HCT116 (cell line): ENCODE data around the gene IGFN1. TPM values are rescaled to one million over a fixed set of nuclear protein-coding genes. Genes with fewer than 3 reads are reported as not detected.

Source experiments
- ATAC-seq: fragments of 200-7000 bp; cut with Tn5 transposase; 2 replicates; pipeline ENCODE4 v1.9.1; 2020; ENCODE audit warnings: mild to moderate bottlenecking, moderate library complexity
- BruUV-seq: library from RNA; stranded (reverse); fragments of 400-500 nt; replicated peaks from 2 replicates; lab custom pipeline; 2021; lab: Mats Ljungman, UMichigan
- CTCF ChIA-PET: fragments of 300-600 bp; sonication (Branson Sonifier 250); formaldehyde crosslinking; loops from one replicate; lab custom pipeline; 2021; ENCODE audit warnings: antibody characterized with exemption; lab: Charles Lee
- POLR2A ChIA-PET: fragments of 300-600, 350-600 bp; sonication (Branson Sonifier 250); formaldehyde crosslinking; loops from one replicate; lab custom pipeline; 2021; ENCODE audit warnings: antibody characterized with exemption; lab: Charles Lee
- RAD21 ChIA-PET, 2 experiments: fragments of 300-600 bp; sonication (Branson Sonifier 250); formaldehyde crosslinking; loops; one replicate each; lab custom pipeline; 2023; ENCODE audit warnings: low total read pairs in 2 of 2; ENCODE audit not compliant: uncharacterized antibody in 2 of 2, unreplicated experiment in 2 of 2, low non-redundant PET in 1 of 2; lab: Charles Lee
- DNase-seq: peaks from one replicate; pipeline ENCODE4 v3.0.0-alpha.2; 2010; ENCODE audit warnings: low read depth, low spot score
- H2AFZ ChIP-seq: fragments of 200-600 bp; shearing (Covaris generic), sonication (generic); 2 replicates; pipeline ENCODE4 v1.6.1; 2017; ENCODE audit warnings: low read depth, mixed run types, mixed read lengths, antibody characterized with exemption, low read length; ENCODE audit not compliant: poor library complexity, severe bottlenecking
- H3K27ac ChIP-seq: 2 replicates; pipeline ENCODE4 v1.5.1; 2012; ENCODE audit warnings: low read depth, low read length
- H3K27me3 ChIP-seq: fragments of 200-600 bp; sonication (generic); 2 replicates; pipeline ENCODE4 v1.6.1; 2016; ENCODE audit warnings: mixed run types, low read length, mixed read lengths; ENCODE audit not compliant: insufficient read depth
- H3K36me3 ChIP-seq, 2 experiments: fragments of 200-500 bp in 1 of 2; fragments of 200-600 bp in 1 of 2; sonication (Bioruptor generic) in 1 of 2; sonication (generic) in 1 of 2; 2 replicates each; pipeline versions ENCODE4 v1.5.1 to v1.6.1; 2014 to 2016; ENCODE audit warnings: low read length in 2 of 2, inconsistent platforms in 1 of 2, mixed read lengths in 1 of 2, mixed run types in 1 of 2; ENCODE audit not compliant: insufficient read depth in 2 of 2, control insufficient read depth in 1 of 2
- H3K4me1 ChIP-seq, 2 experiments: fragments of 200-600 bp in 1 of 2; sonication (generic) in 1 of 2; 2 replicates each; pipeline versions ENCODE4 v1.5.1 to v1.6.1; 2012 to 2017; ENCODE audit warnings: low read length in 2 of 2, inconsistent platforms in 1 of 2, mild to moderate bottlenecking in 1 of 2, mixed read lengths in 1 of 2, mixed run types in 1 of 2, moderate library complexity in 1 of 2; ENCODE audit not compliant: insufficient read depth in 2 of 2, control insufficient read depth in 1 of 2
- H3K4me2 ChIP-seq: fragments of 200-600 bp; sonication (generic); 2 replicates; pipeline ENCODE4 v1.6.1; 2017; ENCODE audit warnings: mixed run types, low read length, mixed read lengths
- H3K4me3 ChIP-seq, 2 experiments: fragments of 200-600 bp in 1 of 2; sonication (generic) in 1 of 2; replicated peaks in 1 of 2; 2 replicates each; pipeline ENCODE4 v1.5.1; 2011 to 2016; ENCODE audit warnings: low read length in 2 of 2, control low read depth in 1 of 2, low read depth in 1 of 2, mild to moderate bottlenecking in 1 of 2, mixed read lengths in 1 of 2, mixed run types in 1 of 2
- H3K79me2 ChIP-seq: fragments of 200-600 bp; sonication (generic); 2 replicates; pipeline ENCODE4 v1.6.1; 2017; ENCODE audit warnings: mild to moderate bottlenecking, mixed run types, low read length, moderate library complexity, mixed read lengths; ENCODE audit not compliant: insufficient read depth
- H3K9ac ChIP-seq: fragments of 200-600 bp; sonication (generic); 2 replicates; pipeline ENCODE4 v1.6.1; 2016; ENCODE audit warnings: low read length, mixed read lengths
- H3K9me2 ChIP-seq: fragments of 200-600 bp; sonication (generic), shearing (Covaris generic); 2 replicates; pipeline ENCODE4 v1.6.1; 2017; ENCODE audit warnings: mixed run types, mild to moderate bottlenecking, moderate library complexity; ENCODE audit not compliant: insufficient read depth
- H3K9me3 ChIP-seq, 2 experiments: fragments of 200-500 bp in 1 of 2; fragments of 200-600 bp in 1 of 2; sonication (Bioruptor generic) in 1 of 2; sonication (generic) in 1 of 2; 2 replicates each; pipeline ENCODE4 v1.6.1; 2014 to 2017; ENCODE audit warnings: low read length in 2 of 2, mixed read lengths in 2 of 2, inconsistent platforms in 1 of 2, low read depth in 1 of 2, mild to moderate bottlenecking in 1 of 2, mixed run types in 1 of 2, moderate library complexity in 1 of 2; ENCODE audit not compliant: control insufficient read depth in 1 of 2, insufficient read depth in 1 of 2
- H4K20me1 ChIP-seq: fragments of 200-600 bp; sonication (generic), shearing (Covaris generic); 2 replicates; pipeline ENCODE4 v1.6.1; 2017; ENCODE audit warnings: mixed run types, mild to moderate bottlenecking, moderate library complexity; ENCODE audit not compliant: insufficient read depth
- CEBPB ChIP-seq: IDR thresholded peaks from 2 replicates; pipeline ENCODE4 v1.6.1; 2012; ENCODE audit warnings: low read depth
- EGR1 ChIP-seq: IDR thresholded peaks from 2 replicates; pipeline ENCODE4 v1.6.1; 2012; ENCODE audit warnings: low read depth
- EZH2 ChIP-seq: fragments of 200-600 bp; sonication (generic); IDR thresholded peaks from 2 replicates; pipeline ENCODE4 v1.6.1; 2017; ENCODE audit warnings: antibody characterized with exemption, mixed run types
- JUND ChIP-seq: IDR thresholded peaks from 2 replicates; pipeline ENCODE4 v1.6.1; 2012
- POLR2A ChIP-seq: IDR thresholded peaks from 2 replicates; pipeline ENCODE4 v1.7.0; 2011; ENCODE audit warnings: borderline replicate concordance; ENCODE audit not compliant: insufficient read depth, insufficient read length; ENCODE audit errors: extremely low read depth
- POLR2AphosphoS5 ChIP-seq: IDR thresholded peaks from 2 replicates; pipeline ENCODE4 v1.6.1; 2011; ENCODE audit warnings: mild to moderate bottlenecking, low read depth, low read length, moderate library complexity
- RAD21 ChIP-seq: IDR thresholded peaks from 2 replicates; pipeline ENCODE4 v1.6.1; 2012; ENCODE audit warnings: low read depth, mild to moderate bottlenecking
- REST ChIP-seq: IDR thresholded peaks from 2 replicates; pipeline ENCODE4 v1.6.1; 2012; ENCODE audit warnings: low read depth
- SP1 ChIP-seq: IDR thresholded peaks from 2 replicates; pipeline ENCODE4 v1.6.1; 2012; ENCODE audit warnings: low read depth
- SRF ChIP-seq: IDR thresholded peaks from 2 replicates; pipeline ENCODE4 v1.6.1; 2012; ENCODE audit warnings: low read depth
- TCF7L2 ChIP-seq: IDR thresholded peaks from 2 replicates; pipeline ENCODE4 v1.7.0; 2011; ENCODE audit warnings: borderline replicate concordance, inconsistent platforms; ENCODE audit not compliant: insufficient read depth, insufficient read length; ENCODE audit errors: extremely low read depth
- ZFX ChIP-seq: fragments of 450-650 bp; IDR thresholded peaks from 2 replicates; pipeline ENCODE4 v1.6.1; 2017
- ZNF274 ChIP-seq: fragments of 200-500 bp; sonication (Bioruptor generic); IDR thresholded peaks from 2 replicates; pipeline ENCODE4 v1.6.1; 2014; ENCODE audit warnings: mild to moderate bottlenecking, low read depth, low read length, inconsistent platforms
- intact Hi-C: fragments of 100-400 bp; cut with micrococcal nuclease; formaldehyde crosslinking; loops from 2 replicates; pipeline ENCODE4 v1.10.0; 2022
- total RNA-seq: library from RNA; stranded (reverse); gene quantifications from one replicate; pipeline ENCODE4 v1.2.1, GENCODE V29; 2021; ENCODE audit not compliant: unreplicated experiment
- TF ChIP-seq, protein P1 (sequence below): IDR thresholded peaks from 2 replicates; pipeline ENCODE4 v1.6.1; 2012
- TF ChIP-seq, protein P2 (sequence below): IDR thresholded peaks from 2 replicates; pipeline ENCODE4 v1.6.1; 2011; ENCODE audit warnings: mild to moderate bottlenecking, low read length, moderate library complexity; ENCODE audit not compliant: insufficient replicate concordance; ENCODE audit errors: extremely low read depth
- TF ChIP-seq, protein P3 (sequence below): IDR thresholded peaks from 2 replicates; pipeline ENCODE4 v1.6.1; 2012

The IGFN1 gene
- total RNA-seq, 1 experiment from 2014 or later: not detected

- BruUV-seq: no TSS peak
- DNase-seq (no peak), ATAC-seq (no peak)
- ChIA-PET POLR2A (no interaction called here), RAD21 (no interaction called here), CTCF (no interaction called here)
- peaks cover 16% of the 10 kb centered on the region for H3K27me3 ChIP-seq
- H3K9ac ChIP-seq: no peak overlapping the region
- no peaks in the 10 kb centered on the region for H3K4me1 ChIP-seq
- H3K36me3 ChIP-seq: no peaks in the 10 kb centered on the region
- H3K4me3 ChIP-seq: no peak overlapping the region
- no peaks in the 10 kb centered on the region for H3K9me2 ChIP-seq
- no peaks in the 10 kb centered on the region for H3K9me3 ChIP-seq
- no peak overlapping the region for H3K27ac ChIP-seq
- intact Hi-C loops: no loop called here
- no peaks in the 10 kb centered on the region for H4K20me1 ChIP-seq
- H2AFZ ChIP-seq: no peak overlapping the region
- H3K4me2 ChIP-seq: no peak overlapping the region
- no peaks in the 10 kb centered on the region for H3K79me2 ChIP-seq
- TF ChIP-seq SP1: no peak
- TF ChIP-seq, protein P1, sequence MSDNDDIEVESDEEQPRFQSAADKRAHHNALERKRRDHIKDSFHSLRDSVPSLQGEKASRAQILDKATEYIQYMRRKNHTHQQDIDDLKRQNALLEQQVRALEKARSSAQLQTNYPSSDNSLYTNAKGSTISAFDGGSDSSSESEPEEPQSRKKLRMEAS: no peak
- TF ChIP-seq POLR2A: no peak
- TF ChIP-seq, all 23 proteins: peak for 0
Measured at GRCh38 chr1:201206176-201206575, 15.6 kb downstream of the IGFN1 start.

GRCh38 chr1:201207046-201207445, 16.4 kb downstream of the IGFN1 start:
- intact Hi-C loops: no loop called here
- Histone ChIP-seq H3K9ac (no peak overlapping the region), H3K4me1 (no peaks in the 10 kb centered on the region), H3K9me3 (no peaks in the 10 kb centered on the region), H3K36me3 (no peaks in the 10 kb centered on the region), H3K4me3 (no peak overlapping the region), H3K9me2 (no peaks in the 10 kb centered on the region), H3K79me2 (no peaks in the 10 kb centered on the region), H3K4me2 (no peak overlapping the region), H3K27me3 (peaks cover 23% of the 10 kb centered on the region), H2AFZ (no peak overlapping the region), H3K27ac (no peak overlapping the region), H4K20me1 (no peaks in the 10 kb centered on the region)
- ChIA-PET POLR2A (no interaction called here), CTCF (interaction anchor here (1.1 to 1.5 kb wide), 2 partner anchors 10 to 16 kb away, joined by 3 read pairs; no protein-coding TSS in a partner anchor), RAD21 (no interaction called here)
- TF ChIP-seq POLR2AphosphoS5: no peak
- TF ChIP-seq, protein P2, sequence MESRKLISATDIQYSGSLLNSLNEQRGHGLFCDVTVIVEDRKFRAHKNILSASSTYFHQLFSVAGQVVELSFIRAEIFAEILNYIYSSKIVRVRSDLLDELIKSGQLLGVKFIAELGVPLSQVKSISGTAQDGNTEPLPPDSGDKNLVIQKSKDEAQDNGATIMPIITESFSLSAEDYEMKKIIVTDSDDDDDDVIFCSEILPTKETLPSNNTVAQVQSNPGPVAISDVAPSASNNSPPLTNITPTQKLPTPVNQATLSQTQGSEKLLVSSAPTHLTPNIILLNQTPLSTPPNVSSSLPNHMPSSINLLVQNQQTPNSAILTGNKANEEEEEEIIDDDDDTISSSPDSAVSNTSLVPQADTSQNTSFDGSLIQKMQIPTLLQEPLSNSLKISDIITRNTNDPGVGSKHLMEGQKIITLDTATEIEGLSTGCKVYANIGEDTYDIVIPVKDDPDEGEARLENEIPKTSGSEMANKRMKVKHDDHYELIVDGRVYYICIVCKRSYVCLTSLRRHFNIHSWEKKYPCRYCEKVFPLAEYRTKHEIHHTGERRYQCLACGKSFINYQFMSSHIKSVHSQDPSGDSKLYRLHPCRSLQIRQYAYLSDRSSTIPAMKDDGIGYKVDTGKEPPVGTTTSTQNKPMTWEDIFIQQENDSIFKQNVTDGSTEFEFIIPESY: no peak
- no peak for TF ChIP-seq RAD21
- TF ChIP-seq ZNF274: no peak
- TF ChIP-seq SP1: no peak
- no peak for TF ChIP-seq SRF
- TF ChIP-seq TCF7L2: no peak
- TF ChIP-seq REST: no peak
- TF ChIP-seq EZH2: no peak
- no peak for TF ChIP-seq ZFX
- TF ChIP-seq CEBPB: no peak
- TF ChIP-seq, protein P1: no peak
- TF ChIP-seq EGR1: no peak
- TF ChIP-seq, protein P3, sequence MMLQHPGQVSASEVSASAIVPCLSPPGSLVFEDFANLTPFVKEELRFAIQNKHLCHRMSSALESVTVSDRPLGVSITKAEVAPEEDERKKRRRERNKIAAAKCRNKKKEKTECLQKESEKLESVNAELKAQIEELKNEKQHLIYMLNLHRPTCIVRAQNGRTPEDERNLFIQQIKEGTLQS: no peak
- TF ChIP-seq JUND: no peak
- no peak for ATAC-seq
- no peak for DNase-seq
- BruUV-seq: no TSS peak
